ENCODE data around the gene CYTH2.

DNA sequence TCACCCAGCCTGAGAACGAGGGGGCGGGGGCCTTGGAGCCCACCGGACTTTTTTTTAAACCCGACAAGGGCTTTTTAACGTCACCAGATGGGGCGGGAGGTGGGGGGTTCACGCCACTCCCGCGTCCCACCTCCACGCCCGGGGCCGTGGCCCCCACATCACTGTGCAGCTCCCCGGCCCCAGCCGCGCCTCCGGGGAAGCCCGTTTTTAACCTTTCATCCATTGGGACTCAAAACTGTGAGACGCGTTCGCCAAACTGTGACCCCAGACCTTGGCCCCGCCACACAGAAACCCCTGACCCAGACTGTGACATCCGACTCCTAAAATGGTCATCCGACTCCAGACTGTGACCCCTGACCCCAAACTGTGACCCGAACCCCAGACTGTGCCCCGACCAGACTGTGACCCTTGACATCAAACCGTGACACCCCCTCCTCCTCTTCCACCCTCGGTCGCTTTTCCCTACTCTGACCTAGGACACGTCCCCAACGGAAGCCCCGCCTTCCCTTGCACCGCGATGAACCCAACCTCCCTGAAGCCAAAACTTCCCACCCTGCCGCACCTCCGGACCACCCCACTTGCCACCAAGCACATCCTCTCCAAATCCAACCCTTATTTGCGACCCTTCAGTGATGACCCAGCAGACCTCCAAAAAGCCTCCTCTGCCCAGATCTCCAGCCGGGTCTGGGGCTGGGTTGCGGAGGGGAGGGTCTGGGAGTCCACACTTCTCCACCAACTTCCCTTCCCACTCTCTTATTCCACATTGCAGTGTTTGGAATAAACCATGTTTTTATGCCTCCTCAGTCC lies 24.8 kb upstream of the CYTH2 start:
- TF ChIP-seq, protein P1, sequence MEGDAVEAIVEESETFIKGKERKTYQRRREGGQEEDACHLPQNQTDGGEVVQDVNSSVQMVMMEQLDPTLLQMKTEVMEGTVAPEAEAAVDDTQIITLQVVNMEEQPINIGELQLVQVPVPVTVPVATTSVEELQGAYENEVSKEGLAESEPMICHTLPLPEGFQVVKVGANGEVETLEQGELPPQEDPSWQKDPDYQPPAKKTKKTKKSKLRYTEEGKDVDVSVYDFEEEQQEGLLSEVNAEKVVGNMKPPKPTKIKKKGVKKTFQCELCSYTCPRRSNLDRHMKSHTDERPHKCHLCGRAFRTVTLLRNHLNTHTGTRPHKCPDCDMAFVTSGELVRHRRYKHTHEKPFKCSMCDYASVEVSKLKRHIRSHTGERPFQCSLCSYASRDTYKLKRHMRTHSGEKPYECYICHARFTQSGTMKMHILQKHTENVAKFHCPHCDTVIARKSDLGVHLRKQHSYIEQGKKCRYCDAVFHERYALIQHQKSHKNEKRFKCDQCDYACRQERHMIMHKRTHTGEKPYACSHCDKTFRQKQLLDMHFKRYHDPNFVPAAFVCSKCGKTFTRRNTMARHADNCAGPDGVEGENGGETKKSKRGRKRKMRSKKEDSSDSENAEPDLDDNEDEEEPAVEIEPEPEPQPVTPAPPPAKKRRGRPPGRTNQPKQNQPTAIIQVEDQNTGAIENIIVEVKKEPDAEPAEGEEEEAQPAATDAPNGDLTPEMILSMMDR (IDR thresholded peaks at IDR 0.05; ENCODE audit: poor library complexity, severe bottlenecking) = no peak
- TF ChIP-seq EZH2 (IDR thresholded peaks at IDR 0.05; ENCODE audit: borderline replicate concordance, insufficient read depth, low read length, poor library complexity, severe bottlenecking) (no peak), EP300 (conservative IDR thresholded peaks at IDR 0.05; ENCODE audit: poor library complexity, severe bottlenecking) (no peak), POLR2AphosphoS5 (IDR thresholded peaks at IDR 0.05) (no peak), MXI1 (conservative IDR thresholded peaks at IDR 0.05; ENCODE audit: poor library complexity, severe bottlenecking) (no peak), TAF1 (IDR thresholded peaks at IDR 0.05; ENCODE audit: low read depth) (no peak)
- TF ChIP-seq, protein P2, sequence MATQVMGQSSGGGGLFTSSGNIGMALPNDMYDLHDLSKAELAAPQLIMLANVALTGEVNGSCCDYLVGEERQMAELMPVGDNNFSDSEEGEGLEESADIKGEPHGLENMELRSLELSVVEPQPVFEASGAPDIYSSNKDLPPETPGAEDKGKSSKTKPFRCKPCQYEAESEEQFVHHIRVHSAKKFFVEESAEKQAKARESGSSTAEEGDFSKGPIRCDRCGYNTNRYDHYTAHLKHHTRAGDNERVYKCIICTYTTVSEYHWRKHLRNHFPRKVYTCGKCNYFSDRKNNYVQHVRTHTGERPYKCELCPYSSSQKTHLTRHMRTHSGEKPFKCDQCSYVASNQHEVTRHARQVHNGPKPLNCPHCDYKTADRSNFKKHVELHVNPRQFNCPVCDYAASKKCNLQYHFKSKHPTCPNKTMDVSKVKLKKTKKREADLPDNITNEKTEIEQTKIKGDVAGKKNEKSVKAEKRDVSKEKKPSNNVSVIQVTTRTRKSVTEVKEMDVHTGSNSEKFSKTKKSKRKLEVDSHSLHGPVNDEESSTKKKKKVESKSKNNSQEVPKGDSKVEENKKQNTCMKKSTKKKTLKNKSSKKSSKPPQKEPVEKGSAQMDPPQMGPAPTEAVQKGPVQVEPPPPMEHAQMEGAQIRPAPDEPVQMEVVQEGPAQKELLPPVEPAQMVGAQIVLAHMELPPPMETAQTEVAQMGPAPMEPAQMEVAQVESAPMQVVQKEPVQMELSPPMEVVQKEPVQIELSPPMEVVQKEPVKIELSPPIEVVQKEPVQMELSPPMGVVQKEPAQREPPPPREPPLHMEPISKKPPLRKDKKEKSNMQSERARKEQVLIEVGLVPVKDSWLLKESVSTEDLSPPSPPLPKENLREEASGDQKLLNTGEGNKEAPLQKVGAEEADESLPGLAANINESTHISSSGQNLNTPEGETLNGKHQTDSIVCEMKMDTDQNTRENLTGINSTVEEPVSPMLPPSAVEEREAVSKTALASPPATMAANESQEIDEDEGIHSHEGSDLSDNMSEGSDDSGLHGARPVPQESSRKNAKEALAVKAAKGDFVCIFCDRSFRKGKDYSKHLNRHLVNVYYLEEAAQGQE (IDR thresholded peaks at IDR 0.05; ENCODE audit: borderline replicate concordance) = no peak
